Stimulated activated CD4-positive, alpha-beta T cell treated with anti-CD3 and anti-CD28 coated beads, Interleukin-12 subunit alpha, Interleukin-12 subunit beta, amount 100 ng/mL, for 4 hours (primary cell): ENCODE measurements around the gene LARGE2.

ENCODE experiments used
- DNase-seq: peaks from one replicate; pipeline ENCODE4 v3.0.0-alpha.2; 2020

Gene LARGE2

DNA sequence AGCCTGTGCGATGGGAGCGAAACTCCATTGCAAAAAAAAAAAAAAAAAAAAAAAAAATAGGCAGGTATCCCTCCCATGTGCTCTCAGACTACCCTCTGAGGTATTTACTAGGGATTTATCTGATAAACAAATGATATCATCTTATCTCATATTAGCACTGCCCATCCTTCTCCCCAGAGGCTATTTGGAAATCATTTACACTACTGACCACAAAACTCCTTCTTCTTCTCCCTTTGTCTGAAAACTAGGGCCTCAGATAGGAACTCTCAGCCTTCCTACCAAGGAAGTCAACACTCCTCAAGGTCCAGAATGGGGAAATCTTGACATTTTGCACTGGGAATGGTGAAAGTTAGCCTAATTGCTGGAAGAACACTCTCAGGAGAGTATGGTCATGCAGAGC is 46.4 kb downstream of the LARGE2 start:
- DNase-seq, result no peak

DNA sequence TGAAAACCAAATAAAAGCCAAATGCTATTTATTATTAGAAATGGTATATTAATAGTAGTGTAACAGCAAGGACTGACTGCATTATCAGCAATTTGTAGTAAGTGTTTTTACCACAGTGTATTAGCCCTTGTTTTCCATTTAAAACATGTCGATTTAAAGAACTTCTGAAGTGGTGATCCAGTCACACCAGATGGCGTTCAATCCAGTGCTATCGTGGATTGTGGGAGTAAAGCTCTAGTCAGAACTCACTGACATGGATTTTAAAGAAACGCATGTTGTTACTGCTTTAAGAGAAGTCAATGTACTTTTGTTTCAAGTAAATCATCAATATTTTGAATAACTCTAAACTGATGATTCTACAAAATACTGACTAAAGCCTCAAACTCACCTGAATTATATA is 51.1 kb downstream of the LARGE2 start:
- DNase-seq, result no peak

DNA sequence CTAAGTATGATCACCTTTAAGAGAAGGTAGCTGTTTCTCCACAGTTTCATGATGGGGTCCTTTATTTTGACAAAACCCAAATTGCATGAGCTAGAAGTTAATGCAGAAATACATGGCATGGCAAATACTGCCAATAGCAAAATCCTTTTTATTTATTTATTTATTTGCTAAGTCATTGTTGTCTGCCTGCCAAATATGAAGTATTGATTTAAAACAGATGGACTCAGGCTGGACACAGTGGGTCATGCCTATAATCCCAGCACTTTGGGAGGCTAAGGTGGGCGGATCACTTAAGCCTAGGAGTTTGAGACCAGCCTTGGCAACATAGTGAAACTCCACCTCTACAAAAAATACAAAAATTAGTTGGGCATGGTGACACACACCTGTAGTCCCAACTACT is 52.4 kb downstream of the LARGE2 start:
- no peak for DNase-seq
